Measurements from ENCODE around the gene KCNG1.
"Not testable (repeated sequence)": the region's sequence is repeated elsewhere in the genome, so short reads cannot be mapped to it uniquely, and the experiment has no call there.

The KCNG1 gene, protein sequence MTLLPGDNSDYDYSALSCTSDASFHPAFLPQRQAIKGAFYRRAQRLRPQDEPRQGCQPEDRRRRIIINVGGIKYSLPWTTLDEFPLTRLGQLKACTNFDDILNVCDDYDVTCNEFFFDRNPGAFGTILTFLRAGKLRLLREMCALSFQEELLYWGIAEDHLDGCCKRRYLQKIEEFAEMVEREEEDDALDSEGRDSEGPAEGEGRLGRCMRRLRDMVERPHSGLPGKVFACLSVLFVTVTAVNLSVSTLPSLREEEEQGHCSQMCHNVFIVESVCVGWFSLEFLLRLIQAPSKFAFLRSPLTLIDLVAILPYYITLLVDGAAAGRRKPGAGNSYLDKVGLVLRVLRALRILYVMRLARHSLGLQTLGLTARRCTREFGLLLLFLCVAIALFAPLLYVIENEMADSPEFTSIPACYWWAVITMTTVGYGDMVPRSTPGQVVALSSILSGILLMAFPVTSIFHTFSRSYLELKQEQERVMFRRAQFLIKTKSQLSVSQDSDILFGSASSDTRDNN

DNA sequence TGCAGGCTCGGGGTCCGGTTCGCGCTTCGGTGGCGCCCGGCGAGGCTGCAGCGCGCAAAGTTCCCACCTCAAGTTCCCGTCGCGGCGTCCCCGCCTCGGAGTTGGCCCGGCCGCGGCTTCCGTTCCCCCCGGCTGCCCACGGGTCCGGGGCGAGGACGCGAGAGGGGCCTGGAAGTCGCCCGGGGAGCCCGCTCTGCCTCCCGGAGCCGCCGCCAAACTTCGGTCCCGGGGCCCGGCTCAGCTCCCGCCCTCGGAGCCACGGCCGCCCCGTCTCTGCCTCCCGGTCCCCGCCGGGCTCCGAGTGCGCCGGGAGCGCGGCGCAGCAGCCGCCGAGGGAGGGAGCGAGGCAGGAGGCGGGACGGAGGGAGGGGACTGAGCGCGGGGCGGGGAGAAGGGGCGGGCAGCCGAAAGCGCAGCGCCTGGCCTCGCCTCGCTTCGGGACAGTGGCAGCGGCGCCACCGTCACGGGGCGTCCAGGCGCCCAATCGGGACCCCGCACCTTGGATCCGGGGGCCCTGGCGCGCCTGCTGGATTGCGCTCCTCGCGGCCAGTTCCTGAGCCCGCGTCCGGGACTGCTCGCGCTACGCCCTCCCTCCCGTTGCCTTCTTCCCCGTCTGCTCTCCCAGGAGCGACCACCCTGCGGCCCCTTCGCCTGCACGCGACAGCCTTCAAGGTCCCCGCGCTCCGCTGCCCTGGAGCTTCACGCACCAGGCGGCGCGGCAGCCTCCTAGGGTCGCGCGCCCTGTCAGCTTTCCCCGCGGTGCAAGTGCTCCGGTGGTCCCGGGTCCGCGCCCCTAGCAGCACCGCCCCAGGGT lies at the start of gene KCNG1:
Gene KCNG1, minus strand, starts transcription at position 305 of the 814 bp plus-strand sequence. CDS start 12,769 bp downstream, outside the sequence.
- peak; percentile 6 to 75 (median 36) for DNase-seq (ENCODE audit: low read depth in 3 of 3)

DNA sequence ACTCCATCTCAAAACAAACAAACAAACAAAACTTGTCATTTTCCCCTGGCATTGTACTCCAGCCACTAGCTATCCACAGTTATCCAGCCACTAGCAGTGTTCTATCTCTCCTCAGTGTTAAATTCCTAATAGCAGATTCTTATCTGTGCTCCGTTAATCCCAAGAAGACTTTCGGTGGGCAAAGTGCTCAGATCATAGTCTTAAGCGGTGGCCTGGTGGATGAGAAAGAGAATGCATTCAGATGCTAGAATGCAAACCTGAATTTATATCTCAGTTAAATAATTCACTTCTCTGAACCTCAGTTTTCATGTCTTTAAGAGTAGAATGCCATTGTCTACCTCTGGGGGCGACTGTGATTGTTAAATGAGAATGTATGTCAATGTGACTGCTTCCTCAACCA lies 47.7 kb upstream of the KCNG1 start:
- DNase-seq (ENCODE audit: low read depth in 3 of 3) = no peak

DNA sequence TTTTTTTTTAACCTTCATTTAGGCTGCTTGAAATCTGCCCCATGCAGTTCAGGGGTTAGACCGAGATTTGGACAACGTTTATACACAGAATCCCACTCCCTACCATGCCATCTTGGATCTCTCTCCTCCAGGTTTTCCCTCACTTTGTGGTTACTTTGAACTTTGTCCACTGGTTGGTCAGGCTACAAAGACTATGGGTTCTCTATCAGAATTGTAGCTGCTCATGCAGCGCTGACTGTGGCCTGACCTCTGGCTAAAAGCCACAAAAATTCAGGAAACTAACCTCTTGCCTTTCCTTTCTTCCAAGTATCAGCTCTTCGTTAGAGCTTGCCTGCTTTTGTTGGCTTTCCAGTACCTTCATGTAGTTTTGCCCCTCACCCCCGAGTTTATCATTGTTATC lies 44.9 kb upstream of the KCNG1 start:
- no peak for DNase-seq (ENCODE audit: low read depth in 3 of 3)

DNA sequence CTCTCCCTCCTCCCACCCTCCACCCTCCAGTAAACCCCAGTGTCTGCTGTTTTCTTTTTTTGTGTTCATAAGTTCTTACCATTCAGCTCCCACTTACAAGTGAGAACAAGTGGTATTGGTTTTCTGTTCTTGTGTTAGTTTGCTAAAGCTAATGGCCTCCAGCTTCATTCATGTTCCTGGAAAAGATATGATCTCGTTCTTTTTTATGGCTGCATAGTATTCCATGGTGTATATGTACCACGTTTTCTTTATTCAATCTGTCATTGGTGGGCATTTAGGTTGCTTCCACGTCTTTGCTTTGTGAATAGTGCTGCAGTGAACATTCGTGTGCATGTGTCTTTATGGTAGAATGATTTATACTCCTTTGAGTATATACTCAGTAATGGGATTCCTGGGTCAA lies 42.7 kb upstream of the KCNG1 start:
- no peak for DNase-seq (ENCODE audit: low read depth in 3 of 3)

DNA sequence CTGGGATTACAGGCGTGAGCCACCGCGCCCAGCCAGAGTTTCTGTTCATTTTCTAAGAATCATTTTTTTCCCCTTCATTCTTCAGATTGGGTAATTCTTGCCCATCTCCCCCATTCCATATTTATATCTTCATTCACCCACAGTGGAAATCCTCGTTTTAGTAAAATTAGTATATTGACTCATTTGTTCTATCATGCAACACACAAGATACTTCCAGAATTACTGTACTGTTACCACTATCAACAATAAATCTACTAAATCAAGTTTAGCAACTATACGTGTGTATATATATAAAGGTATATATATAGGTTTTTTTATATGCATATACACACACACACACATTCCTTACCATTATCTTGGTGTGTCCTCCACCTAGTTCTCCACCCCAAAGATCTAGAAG lies 41.2 kb upstream of the KCNG1 start:
- DNase-seq (ENCODE audit: low read depth in 3 of 3) = no peak

DNA sequence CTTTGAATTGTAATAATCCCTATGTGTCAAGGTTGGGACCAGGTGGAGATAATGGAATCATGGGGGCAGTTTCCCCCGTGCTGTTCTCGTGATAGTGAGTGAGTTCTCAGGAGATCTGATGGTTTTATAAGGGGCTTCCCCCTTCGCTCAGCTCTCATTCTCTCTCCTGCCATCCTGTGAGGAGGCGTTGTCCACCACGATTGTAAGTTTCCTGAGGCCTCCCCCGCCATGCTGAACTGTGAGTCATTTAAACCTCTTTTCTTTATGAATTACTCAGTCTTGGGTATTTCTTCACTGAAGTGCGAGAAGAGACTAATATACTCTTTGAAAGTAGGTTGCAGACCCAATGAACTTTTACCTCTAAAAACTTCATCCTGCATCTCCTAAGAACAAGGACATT lies 39.2 kb upstream of the KCNG1 start:
- DNase-seq (ENCODE audit: low read depth in 3 of 3) = peak; percentile 8 to 63 (median 40)

DNA sequence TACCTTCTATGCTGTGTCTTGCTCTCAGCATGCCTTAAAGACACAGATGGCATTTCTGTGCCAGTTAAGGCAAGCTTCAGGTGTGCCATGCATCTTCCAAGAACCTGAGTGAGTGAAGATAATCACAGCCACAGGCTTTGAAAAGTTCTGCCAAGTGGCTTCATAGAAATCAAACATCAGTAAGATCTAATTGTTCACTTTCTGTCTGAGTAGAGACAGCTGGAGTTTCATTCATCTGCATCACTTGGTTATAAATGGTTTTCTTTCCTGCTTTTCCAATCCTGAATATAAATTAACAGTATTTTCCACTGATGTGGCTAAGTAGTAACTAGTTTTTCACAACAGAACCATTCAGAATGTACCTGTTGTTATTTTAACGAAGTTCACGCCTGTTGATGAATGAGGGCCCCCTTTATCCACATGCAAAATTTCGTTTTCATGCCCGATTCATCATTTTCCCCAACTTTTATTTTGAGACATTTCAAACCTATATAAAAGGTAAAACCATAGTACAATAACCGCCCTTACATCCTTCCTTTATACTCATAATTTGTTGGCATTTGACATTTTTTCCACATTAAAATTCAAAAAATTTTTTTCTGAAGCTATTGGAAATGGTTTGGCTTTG lies 38.6 kb upstream of the KCNG1 start:
- DNase-seq (ENCODE audit: low read depth in 3 of 3) = no peak

DNA sequence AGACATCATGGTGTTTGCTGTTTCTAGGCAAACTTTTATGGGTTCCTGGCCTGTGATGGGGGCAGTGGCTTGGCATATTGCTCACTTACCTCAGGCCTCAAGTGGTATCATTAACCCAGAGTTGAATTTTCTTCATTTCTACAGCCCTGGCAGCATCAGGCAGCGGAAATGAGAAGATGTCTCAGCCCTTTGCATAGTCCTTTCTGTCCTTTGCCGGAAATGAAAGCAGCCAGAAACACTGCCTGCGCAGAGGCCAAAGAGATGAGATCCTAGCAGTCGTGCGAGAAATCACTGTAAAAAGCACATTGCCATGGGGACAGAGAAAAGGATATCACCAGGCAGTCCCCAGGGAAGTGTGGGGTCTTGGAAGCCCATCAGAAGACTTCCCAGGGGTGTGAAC lies 37.4 kb upstream of the KCNG1 start:
- no peak for DNase-seq (ENCODE audit: low read depth in 3 of 3)

DNA sequence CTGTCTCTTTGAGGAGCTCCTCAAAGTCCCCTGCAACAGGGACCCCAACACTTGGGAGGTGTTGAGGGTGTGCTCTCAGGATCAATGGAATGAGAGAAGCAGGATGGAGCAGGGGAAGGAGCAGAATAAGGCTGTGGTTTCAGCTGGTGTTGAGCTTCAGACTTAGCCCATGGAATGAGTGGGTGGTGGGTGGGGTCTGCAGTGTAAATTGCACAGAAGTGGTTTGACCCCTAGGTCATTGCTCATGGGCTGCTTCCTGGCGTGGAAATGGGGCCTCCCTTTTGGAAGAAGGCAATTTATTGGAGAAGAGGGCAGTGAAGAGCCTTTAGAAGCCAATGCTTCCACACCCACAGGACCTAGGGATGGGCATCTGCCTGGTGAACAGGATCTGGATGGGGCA lies 37.0 kb upstream of the KCNG1 start:
- DNase-seq (ENCODE audit: low read depth in 3 of 3) = no peak

DNA sequence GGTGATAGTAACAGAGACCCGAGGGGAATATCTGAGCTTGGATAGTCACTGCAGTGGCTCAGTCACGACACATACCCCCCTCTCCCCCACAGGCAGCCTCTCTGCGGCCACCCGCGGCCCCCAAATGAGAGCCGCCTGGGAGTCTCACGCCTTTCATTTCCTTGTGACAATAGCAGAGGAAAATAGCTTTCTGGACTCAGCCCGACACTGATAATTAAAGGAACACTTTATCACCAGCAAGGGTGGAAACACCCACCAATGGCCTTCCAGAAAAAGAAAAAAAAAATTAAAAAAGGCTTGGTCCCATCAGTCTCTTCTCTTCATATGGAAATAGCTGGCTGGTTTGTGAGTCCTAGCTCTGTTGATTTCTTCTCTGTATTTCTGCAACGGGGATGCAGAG lies 35.1 kb upstream of the KCNG1 start:
- DNase-seq (ENCODE audit: low read depth in 3 of 3) = no peak

DNA sequence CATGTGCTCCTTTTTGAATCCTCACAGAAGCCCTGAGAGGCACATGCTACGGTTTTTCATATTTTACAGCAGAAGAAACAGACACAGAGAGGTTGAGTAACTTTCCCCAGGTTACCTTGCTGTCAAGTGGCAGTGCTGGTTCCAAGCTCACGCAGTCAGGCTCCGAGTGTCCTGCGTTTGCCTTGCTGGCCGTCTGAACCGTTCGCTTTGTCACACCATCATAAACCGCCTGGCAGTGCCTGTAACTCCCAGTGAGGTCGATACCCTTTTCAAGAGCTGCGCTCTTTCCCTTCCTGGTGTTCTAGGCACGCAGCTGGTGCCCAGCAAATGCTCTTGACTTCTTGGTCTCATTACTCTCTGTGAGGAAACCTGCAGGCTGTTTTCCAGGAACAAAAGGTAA lies 31.3 kb upstream of the KCNG1 start:
- no peak for DNase-seq (ENCODE audit: low read depth in 3 of 3)

DNA sequence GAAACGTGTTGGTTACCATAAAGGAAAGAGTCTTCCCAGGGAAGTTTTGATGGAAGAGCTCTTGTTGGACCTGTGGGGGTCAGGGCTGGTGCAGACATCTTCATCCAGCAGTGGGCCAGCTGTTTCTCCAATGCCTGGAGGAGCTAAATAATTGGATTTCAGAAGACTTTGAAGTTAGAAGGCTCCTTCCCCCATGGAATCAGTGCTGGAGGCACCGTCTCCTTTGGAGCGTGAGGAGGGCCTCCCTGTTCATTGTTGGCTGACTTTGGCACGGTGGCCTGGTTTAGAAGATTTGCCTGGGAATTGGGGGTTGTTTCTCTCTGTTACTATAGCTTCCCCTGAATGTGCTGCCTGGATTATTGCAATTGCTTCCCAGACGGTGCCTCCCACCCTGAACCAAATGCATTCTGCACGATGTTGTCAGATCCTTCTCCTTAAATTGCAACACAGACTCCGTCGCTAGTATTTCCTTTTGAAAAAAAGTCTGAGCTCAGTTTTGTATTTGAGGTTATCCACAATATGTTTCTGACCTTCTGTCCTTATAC lies 27.7 kb upstream of the KCNG1 start:
- DNase-seq (ENCODE audit: low read depth in 3 of 3) = no peak

DNA sequence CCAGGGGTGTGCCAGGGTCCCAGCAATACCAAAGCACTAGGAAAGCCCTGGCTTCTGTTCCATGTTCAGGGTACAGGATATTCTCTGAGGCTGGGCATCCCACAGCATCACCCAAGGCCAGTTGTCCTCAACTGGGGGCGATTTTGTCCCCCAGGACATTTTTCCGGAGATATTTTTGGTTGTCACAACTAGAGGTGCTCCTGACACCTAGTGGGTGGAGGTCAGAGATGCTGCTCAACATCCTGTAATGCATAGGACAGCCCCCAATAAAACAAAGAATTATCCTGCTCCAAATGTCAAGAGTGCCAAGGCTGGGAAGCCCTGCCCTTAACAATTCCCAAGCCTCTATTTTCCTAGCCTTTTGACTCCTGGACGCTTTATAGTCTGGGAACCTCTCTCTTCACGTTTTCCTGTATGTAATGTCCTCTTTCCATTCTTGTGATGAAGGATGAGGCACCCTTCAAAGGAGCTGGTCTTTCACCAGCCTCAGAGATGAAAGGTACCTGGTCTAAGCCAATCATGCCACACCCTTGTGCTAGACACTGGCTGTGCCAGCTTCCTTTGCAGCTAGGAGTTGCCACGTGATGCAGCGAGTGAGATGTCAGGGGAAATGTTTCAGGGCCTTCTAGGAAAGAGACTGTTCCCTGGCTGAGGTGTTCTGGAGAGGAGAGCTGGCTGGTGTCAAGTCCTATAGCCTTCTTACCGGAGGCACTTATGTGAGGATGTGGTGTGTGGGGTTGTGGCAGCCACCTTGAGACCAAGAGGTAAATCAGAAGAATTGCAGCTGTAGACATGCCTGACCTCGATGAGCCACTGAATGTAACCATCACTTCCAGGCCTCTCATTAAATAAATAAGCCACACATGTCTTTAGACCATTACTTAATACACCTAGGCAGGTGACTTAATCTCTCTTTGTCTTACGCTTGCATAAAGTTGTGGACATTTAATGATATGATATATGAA lies 23.4 kb upstream of the KCNG1 start:
- no peak for DNase-seq (ENCODE audit: low read depth in 3 of 3)

DNA sequence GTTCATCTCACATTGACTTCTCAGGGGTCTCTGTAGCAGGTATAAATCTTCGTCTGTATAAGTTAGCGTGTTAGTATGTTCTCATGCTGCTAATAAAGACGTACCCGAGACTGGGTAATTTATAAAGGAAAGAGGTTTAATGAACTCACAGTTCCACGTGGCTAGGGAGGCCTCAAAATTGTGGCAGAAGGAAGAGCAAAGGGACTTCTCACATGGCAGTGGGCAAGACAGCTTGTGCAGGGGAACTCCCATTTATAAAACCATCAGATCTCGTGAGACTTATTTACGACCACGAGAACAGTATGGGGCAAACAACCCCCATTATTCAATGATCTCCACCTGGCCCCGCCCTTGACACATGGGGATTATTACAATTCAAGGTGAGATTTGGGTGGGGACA lies 22.6 kb upstream of the KCNG1 start:
- DNase-seq (ENCODE audit: low read depth in 3 of 3) = not testable (repeated sequence)

DNA sequence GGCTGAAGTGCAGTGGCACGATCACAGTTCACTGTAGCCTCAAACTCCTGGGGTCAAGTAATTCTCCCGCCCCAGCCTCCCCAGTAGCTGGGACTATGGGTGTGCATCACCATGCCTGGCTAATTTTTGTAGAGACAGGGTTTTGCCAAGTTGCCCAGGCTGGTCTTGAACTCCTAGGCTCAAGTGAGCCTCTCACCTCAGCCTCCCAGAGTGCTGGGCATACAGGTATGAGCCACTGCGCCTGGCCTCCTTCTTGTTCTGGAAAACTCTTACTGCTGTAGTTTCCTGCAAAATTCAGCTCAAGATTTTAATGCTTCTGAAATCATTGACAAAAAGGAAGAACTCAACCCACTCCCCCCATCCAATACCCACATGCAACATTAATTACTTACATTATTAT lies 21.9 kb upstream of the KCNG1 start:
- no peak for DNase-seq (ENCODE audit: low read depth in 3 of 3)

DNA sequence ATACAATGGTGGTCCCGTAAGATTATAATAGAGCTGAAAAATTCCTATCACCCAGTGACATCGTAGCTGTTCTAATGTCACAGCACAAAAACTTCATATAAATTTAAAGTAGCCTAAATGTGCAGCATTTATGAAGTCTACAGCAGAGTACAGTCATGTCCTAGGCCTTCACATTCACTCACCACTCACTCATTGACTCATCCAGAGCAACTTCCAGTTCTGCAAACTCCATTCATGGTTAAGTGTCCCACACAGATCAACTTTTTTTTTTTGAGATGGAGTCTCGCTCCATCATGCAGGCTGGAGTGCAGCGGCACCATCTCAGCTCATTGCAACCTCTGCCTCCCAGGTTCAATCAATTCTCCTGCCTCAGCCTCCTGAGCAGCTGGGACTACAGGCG lies 20.9 kb upstream of the KCNG1 start:
- DNase-seq (ENCODE audit: low read depth in 3 of 3) = no peak

DNA sequence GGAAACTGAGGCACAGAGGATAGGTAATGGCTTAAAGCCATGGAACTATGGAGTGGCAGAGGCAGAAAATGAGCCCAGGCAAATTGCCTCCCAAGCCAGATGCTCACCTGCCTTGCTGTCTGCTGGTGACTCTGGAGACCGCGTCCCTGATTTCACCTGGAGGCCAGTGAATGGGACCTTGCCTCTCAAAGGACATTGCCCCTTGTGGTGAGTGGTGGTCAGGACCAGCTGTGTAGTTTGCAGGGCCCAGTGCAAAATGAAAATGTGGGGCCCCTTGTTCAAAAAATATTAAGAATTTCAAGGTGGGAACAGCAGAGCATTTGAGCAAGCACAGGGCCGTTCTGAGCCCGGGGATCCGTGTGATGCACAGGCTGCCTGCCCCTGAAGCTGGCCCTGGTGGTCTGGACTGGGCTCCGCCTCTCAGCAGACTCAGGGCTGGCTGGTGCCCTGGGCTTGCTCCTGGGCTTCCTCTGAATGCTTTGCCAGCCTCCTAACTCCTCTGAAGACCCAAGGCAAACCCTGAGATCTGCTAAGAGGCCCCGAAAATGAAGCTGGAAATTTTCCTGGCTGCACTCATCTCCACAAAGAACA lies 19.8 kb upstream of the KCNG1 start:
- no peak for DNase-seq (ENCODE audit: low read depth in 3 of 3)

DNA sequence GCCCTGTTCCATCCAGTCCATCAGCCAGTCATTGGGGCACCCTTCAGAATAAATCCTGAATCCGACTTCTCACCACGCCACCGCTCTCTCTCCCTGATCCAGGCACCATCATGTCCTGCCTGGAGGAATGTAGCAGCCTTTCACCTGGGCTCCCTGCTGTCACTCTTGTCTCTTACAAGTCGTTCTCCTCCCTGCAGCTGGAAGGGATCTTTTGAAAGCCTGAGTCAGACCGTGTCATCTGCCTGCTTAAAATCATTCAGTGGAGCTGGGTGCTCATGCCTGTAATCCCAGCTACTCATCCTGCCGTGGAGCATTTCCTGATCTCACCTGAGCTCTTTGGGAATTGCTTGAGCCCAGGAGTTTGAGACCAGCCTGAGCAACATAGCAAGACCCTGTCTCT lies 19.2 kb upstream of the KCNG1 start:
- DNase-seq (ENCODE audit: low read depth in 3 of 3) = no peak

DNA sequence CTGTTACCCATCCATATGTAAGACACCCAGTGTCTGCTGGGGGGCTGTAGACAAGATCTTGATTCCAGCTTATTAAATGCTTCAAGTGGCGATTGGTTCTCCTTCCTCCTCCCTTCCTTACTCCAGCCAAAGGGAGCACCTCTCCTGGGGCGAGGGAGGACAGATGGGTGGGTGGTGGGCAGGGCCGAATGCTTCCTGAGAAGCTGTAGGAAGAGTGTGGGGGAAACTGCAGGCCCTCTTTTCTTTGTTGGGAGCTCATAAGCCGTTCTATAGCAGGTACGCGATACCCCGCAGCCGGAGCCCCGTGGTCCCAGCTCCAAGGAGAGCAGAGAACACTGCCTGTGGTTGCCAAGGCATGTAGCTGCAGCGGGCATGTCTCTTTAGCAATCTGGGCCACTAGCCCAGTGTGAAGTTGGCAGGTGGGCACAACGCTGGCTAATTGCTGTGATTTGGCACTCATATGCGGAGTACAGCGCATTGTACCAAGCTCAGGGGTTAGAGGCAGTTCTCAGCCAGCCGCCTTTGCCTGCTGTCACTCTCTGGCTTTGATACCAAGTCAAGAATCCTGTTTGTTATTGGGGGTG lies 14.7 kb upstream of the KCNG1 start:
- DNase-seq (ENCODE audit: low read depth in 3 of 3) = no peak

DNA sequence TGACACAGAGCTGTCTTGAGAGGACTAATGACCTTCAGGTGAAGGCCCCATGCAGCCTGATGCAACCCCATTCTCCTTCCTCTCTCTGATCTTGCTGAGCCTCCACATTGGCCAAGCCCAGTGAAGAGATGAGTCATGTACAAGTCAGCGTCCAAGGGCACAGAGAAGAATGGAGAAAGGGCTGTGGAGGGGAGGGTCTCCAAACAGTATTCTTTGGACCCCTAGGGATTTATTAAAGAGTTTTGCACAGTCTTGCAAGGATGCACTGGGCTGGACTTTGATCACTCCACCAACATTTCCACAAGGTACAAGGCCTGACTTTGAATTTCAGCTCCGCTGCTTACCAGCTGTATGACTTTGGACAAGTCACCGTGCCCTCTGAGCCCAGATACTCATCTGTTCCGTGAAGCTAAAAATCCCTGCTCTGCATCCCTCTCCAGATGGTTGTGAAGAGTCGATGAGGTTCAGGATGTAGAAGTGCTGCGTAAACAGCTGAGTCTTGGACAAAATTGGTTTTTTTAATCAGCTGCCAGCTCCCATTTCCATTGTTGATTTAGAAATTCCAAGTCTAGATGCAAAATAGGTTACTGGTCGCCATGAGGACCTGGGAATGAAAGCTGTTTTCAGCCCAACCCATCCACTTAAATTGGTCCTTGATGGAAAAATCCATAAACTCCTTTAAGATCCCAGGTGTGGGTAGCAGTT lies 14.1 kb upstream of the KCNG1 start:
- no peak for DNase-seq (ENCODE audit: low read depth in 3 of 3)

All from stimulated activated CD4-positive, alpha-beta T cell treated with anti-CD3 and anti-CD28 coated beads, TNF-alpha, amount 100 ng/mL, for 24 hours (primary cell).